ENCODE results near the gene HOXD3.

HOXD3 gene

DNA sequence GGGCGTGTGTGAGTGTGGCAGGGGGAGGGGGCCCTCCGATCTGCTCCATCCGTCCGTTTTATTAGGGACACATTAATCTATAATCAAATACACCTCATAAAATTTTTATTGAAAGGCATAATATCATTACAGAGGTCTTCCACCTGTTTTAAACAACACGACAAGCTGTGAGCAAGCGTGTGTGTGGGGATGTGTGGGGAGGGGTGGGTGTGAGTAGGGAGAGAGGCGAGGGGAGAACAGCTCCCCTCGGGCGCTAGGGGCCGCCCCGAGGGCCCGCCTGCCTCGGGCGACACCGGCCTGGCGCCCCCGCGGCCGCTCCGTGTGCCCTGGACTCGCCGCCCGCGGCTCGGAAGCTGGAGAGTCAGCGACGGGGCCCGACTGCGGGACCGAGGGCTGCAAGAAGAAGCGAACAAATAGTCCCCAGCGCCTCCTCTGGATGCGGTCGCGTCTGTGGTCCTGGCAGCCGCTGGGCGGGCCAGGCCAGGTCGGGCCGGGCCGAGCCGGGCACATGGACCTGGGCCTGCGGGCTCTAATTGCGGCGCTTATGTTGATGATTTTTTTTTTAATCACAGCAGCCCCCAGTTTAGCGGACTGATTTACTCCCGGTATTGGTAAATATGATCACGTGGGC is 34.9 kb upstream of the HOXD3 start:
- no peak for DNase-seq

- no peak for DNase-seq
Measured at GRCh38 chr2:176122683-176123410, 34.3 kb upstream of the HOXD3 start, which contains the start of gene HOXD9. HOXD9 (plus strand) TSS chr2:176122719; CDS start chr2:176122769, 50 bp downstream.

DNA sequence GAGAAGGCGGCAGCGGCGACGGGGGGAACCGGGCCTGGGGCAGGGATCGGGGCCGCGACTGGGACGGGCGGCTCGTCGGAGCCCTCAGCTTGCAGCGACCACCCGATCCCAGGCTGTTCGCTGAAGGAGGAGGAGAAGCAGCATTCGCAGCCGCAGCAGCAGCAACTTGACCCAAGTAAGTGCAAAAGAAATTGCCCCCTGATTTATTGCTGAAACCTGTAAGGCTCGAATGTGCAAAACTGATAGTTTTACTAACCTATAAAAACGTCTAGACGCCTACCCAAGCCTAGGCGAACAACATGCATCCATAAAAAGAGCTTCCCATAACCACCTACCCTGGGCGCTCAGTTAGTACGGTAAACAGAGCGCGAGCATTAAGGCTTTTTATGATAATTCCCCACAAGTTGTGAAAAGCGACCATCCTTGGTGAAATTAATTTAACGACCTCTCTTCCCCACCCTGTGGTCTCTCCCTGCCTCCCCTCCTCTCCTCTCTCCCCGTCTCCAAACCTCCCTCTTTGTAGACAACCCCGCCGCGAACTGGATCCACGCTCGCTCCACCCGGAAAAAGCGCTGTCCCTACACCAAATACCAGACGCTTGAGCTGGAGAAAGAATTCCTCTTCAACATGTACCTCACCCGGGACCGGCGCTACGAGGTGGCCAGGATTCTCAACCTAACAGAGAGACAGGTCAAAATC is 33.5 kb upstream of the HOXD3 start:
- DNase-seq, result no peak

- no peak for DNase-seq
Measured at GRCh38 chr2:176124110-176124946, 32.8 kb upstream of the HOXD3 start.

- no peak for DNase-seq
Measured at GRCh38 chr2:176124947-176125771, 31.9 kb upstream of the HOXD3 start.

DNA sequence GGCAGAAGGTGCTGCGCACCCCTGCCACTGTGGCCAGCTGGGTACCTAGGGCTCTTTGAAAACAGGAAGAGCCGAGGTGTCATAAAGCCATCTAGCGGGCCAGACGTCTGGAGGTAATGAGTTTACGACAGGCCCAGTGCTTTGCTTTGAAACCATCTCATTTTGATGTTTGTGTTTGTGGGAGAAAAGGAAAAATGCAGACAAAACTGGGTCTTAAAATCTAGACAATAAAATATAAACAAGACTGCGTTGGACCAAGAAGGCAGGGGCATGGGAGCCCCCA is 31.4 kb upstream of the HOXD3 start:
- DNase-seq, result no peak

DNA sequence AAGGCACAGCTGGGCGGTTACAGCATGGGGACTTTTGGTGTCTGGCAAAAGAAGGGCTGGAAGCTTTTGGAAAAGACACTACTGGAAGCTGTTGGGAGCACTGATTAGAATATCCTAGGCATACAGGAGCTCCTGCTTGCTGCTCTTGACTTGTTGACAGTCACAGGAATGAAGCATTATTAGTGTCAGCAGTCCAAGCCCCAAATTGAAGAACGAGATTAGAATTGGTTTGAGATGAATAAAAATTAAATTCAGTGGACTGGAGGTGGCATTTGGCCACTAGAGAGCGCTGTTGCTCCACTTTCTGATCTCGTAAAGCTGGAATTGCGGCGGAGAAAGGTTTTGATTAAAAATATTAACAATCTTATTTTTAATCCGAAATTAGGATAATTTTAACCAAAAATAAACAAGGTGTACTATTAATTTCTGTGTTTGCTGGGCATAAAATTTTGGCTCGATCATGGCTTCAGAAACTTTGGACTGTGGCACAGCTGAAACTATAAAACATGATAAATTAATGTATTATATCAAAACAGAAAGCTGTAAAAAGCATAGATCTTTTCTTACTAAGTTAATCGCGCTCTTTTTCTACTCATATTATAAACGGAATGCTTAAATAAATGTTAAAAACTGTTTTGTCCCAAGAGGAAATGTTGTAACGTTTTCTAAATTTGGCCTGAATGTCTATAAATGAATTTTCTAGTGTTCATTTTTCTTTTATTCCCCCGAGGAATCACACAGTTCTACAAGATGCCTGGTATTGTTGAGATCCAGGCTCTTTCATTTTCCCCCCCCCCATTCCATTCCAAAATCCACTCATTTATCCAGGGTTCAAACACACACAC is 30.0 kb upstream of the HOXD3 start:
- peak; percentile 25 for DNase-seq

DNA sequence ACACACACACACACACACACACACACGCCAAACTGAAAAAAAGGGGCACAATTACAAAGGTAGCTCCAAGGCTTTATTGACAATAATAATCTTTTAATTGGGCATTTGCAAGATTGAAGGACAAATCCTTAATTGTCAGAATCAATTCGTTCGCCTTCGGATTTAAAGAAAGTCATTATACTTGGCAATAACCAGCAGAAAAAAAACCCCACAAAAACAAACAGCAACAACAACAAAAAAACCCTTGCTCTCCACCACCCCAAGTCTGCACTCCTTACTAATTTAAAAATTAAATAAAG is 29.4 kb upstream of the HOXD3 start:
- DNase-seq, result no peak

GRCh38 chr2:176128172-176128981 is 28.7 kb upstream of the HOXD3 start:
- no peak for DNase-seq

- peak; percentile 39 for DNase-seq
Measured at GRCh38 chr2:176128982-176129796, 27.9 kb upstream of the HOXD3 start, which contains the start of gene HOXD8. HOXD8 (plus strand) TSS chr2:176129705; CDS start chr2:176130367, 662 bp downstream.

GRCh38 chr2:176129813-176130146 is 27.3 kb upstream of the HOXD3 start:
- DNase-seq, result no peak

DNA sequence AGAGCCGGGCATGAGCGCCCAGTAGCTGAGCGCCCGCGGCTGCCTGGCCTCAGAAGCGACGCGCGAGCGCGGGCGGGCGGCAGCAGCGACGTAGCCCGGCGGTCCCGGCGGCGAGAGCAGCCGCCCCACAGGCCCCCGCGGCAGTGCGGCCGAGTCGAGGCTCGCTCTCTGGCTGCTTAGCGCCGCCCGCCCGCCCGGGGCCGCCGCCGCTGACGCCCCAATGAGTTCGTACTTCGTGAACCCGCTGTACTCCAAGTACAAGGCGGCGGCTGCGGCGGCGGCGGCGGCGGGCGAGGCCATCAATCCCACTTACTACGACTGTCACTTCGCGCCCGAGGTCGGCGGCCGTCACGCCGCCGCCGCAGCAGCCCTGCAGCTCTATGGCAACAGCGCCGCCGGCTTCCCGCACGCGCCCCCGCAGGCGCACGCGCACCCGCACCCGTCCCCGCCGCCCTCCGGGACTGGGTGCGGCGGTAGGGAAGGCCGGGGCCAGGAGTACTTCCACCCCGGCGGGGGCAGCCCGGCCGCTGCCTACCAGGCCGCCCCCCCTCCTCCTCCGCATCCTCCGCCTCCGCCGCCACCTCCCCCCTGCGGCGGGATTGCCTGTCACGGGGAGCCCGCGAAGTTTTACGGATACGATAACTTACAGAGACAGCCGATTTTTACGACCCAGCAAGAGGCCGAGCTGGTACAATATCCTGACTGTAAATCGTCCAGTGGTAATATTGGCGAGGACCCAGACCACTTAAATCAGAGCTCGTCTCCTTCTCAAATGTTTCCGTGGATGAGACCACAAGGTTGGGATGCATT is 26.8 kb upstream of the HOXD3 start:
- no peak for DNase-seq

GRCh38 chr2:176130957-176131847 is 25.9 kb upstream of the HOXD3 start:
- no peak for DNase-seq

GRCh38 chr2:176131848-176132158 is 25.3 kb upstream of the HOXD3 start:
- DNase-seq, result no peak

DNA sequence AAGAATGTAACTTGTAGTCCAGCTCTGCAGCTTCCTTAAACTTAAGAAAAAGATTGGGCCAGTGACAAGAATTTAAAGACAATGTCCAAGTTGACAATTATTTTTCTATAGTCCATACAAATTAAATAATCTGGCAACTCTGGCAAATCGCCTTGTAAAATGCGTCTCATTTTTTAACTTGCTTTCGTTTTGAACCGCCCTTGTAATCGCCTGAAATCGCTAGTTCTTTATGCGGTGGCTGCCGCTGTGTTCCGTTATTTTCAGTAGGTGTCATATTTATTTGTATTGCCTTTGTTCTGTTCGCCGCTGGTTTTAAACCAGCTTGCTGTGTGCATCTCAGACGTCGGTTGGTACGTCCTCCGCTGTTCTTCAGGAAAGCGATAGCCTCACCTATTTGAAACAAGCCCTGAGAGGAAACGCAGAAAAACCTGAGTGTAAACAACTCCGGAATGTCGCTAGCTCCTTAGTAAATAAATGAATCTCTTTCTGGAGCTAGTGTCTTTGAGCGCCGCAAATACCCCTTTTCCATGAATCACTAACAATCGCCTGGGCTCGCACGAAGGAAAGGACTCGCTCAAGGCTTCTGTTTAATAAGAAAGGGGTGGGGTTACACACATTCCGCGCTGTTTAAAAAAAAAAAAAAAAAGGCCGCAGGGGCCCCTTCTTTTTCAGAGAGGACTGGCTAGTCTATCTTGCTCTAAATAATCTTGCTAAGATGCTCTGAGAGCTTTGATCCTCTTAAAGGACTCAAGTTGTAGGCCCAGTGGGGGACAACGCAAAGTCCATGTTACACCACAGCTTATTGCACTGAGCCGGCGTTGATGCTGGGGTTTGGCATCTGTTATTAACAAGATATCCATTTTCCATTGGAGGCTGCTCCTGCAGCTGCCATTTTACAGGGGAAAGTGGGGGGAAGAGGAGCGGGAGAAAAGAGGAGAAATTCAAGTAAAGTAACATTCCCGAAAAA is 24.6 kb upstream of the HOXD3 start:
- no peak for DNase-seq

GRCh38 chr2:176133389-176133788 is 23.7 kb upstream of the HOXD3 start:
- no peak for DNase-seq

DNA sequence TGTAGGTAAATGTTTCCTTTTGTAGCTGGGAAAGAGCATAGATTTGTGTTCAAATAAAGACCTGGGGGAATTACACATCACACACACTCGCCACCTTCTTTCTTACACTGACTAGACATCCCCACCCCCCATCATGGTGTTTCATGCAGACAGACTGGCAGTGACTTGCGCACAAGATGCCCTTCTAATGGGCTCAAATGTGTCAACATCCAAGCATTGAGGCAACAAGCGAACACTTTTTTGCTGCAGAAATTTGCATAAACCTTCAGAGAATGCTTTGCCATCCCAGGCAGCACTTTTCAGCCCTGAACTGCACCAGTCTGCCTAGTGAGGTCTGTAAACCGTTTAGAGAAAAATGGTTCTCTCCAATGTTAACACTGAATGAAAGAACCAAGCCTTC is 23.1 kb upstream of the HOXD3 start:
- DNase-seq, result no peak

Data from NCI-H1436 treated with DMSO at 0.1 percent for 48 hours (cell line).